Measurements from ENCODE around the gene FNDC11. TPM values are rescaled to one million over a fixed set of nuclear protein-coding genes. Genes with fewer than 3 reads are reported as not detected.

Gene FNDC11
- total RNA-seq, 6 experiments from 2014 or later, result not detected

GRCh38 chr20:63541371-63541770, 12.6 kb upstream of the FNDC11 start:
- Histone ChIP-seq H3K4me3 (no peak overlapping the region), H3K27me3 (no peaks in the 10 kb centered on the region), H3K36me3 (no peaks in the 10 kb centered on the region), H3K4me1 (peaks cover 0 to 10% (median 4%) of the 10 kb centered on the region in 4 donors), H3K9me3 (no peaks in the 10 kb centered on the region), H3K27ac (no peak overlapping the region)
- no CpG with 5 or more reads among the region's 28 CpGs for WGBS (ENCODE audit: insufficient coverage, low coverage, low lambda C conversion rate, missing lambda C conversion rate)
- no peak for ATAC-seq
- DNase-seq, result no peak
- intact Hi-C loops (cut with DNase I), result loop anchor here in 1 of 2 donors (10.0 kb wide), 1 partner anchor 433 kb away; the partner anchor contains the start of gene SAMD10
- TF ChIP-seq POLR2A (IDR thresholded peaks at IDR 0.05) (no peak), CTCF (IDR thresholded peaks at IDR 0.05) (no peak)

- Histone ChIP-seq H3K9me3 (no peaks in the 10 kb centered on the region), H3K36me3 (no peaks in the 10 kb centered on the region), H3K4me3 (no peak overlapping the region), H3K27me3 (no peaks in the 10 kb centered on the region), H3K27ac (no peak overlapping the region), H3K4me1 (peaks cover 0 to 6% (median 3%) of the 10 kb centered on the region in 4 donors)
- 80% methylated on average over 1 of the region's 36 CpGs for WGBS (ENCODE audit: insufficient coverage, low coverage, low lambda C conversion rate, missing lambda C conversion rate)
- no peak for ATAC-seq
- intact Hi-C loops (cut with DNase I), result loop anchor here in 1 of 2 donors (10.0 kb wide), 1 partner anchor 433 kb away; the partner anchor contains the start of gene SAMD10
- DNase-seq, result no peak
- TF ChIP-seq CTCF (IDR thresholded peaks at IDR 0.05) (no peak), POLR2A (IDR thresholded peaks at IDR 0.05) (no peak)
Observed at GRCh38 chr20:63542031-63542559, 11.9 kb upstream of the FNDC11 start.

- Histone ChIP-seq H3K27me3 (no peaks in the 10 kb centered on the region), H3K4me1 (peaks cover 0 to under 1% (median 0%) of the 10 kb centered on the region in 4 donors), H3K4me3 (no peak overlapping the region), H3K27ac (no peak overlapping the region), H3K36me3 (no peaks in the 10 kb centered on the region), H3K9me3 (no peaks in the 10 kb centered on the region)
- DNase-seq (no peak), ATAC-seq (no peak)
- no CpG with 5 or more reads among the region's 10 CpGs for WGBS (ENCODE audit: insufficient coverage, low coverage, low lambda C conversion rate, missing lambda C conversion rate)
- TF ChIP-seq CTCF (IDR thresholded peaks at IDR 0.05) (no peak), POLR2A (IDR thresholded peaks at IDR 0.05) (no peak)
- intact Hi-C loops (cut with DNase I), result loop anchor here in 1 of 2 donors (10.0 kb wide), 1 partner anchor 432 kb away; the partner anchor contains the start of gene SAMD10
Observed at GRCh38 chr20:63542696-63543095, 11.3 kb upstream of the FNDC11 start.

- TF ChIP-seq CTCF (IDR thresholded peaks at IDR 0.05) (no peak), POLR2A (IDR thresholded peaks at IDR 0.05) (no peak)
- Histone ChIP-seq H3K36me3 (no peaks in the 10 kb centered on the region), H3K27ac (no peak overlapping the region), H3K27me3 (no peaks in the 10 kb centered on the region), H3K4me3 (no peak overlapping the region), H3K4me1 (no peaks in the 10 kb centered on the region), H3K9me3 (no peaks in the 10 kb centered on the region)
- no peak for ATAC-seq
- no CpG with 5 or more reads among the region's 10 CpGs for whole genome bisulfite sequencing (ENCODE audit: insufficient coverage, low coverage, low lambda C conversion rate, missing lambda C conversion rate)
- no peak for DNase-seq
- intact Hi-C loops (cut with DNase I), result loop anchor here in 1 of 2 donors (10.0 kb wide), 1 partner anchor 432 kb away; the partner anchor contains the start of gene SAMD10
Observed at GRCh38 chr20:63543131-63543530, 10.8 kb upstream of the FNDC11 start.
